GM18502 (cell line): ENCODE measurements around the gene SPOP.
"Not testable (repeated sequence)": the region's sequence is repeated elsewhere in the genome, so short reads cannot be mapped to it uniquely, and the experiment has no call there.

Experiments
- ATAC-seq: cut with Tn5 transposase; IDR thresholded peaks from one replicate; pipeline ENCODE4 v1.9.1; 2021; ENCODE audit warnings: mild to moderate bottlenecking; ENCODE audit not compliant: unreplicated experiment, poor library complexity

Gene SPOP

GRCh38 chr17:49556223-49556943 lies 121.5 kb downstream of the SPOP start:
- ATAC-seq: no peak

- no peak for ATAC-seq
Measured at GRCh38 chr17:49555495-49556222, 122.2 kb downstream of the SPOP start.

DNA sequence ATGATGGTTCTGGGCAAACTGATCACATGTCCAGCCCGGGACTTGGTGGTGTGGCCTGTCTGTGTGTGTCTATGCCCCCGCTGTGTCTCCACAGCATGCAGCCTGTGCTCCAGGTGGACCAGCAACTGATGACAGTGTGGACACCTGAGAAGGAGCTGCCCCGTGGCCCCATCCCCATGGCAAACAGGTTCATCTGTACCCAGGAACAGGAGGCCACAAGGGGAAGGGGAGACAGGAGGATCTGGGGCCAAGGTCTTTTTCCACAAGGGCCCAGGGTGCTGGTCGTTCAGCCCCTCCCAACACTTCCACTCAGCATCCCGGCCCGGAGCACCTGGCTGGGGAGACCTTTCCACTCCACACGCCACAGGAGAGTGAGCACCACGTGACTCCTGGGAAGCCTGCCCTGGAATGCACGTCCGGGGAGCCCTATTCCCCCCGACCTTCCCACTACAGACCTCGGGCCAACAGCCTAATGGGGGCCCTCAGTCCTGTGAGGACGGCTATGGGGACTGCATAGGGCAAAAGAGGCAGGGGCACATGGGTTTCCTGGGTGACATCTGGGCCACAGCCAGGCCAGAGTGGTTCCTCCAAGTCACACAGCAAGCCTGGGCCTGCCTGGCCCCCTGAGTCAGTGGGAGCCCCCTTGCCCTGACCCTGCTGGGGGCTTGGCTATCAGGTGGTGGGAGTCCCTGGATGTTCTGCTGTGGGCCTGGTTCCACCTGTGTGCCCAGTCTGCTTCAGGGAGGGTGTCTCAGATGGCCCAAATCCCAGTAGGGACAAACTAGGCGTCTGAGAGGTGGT lies 123.0 kb downstream of the SPOP start:
- no peak for ATAC-seq

DNA sequence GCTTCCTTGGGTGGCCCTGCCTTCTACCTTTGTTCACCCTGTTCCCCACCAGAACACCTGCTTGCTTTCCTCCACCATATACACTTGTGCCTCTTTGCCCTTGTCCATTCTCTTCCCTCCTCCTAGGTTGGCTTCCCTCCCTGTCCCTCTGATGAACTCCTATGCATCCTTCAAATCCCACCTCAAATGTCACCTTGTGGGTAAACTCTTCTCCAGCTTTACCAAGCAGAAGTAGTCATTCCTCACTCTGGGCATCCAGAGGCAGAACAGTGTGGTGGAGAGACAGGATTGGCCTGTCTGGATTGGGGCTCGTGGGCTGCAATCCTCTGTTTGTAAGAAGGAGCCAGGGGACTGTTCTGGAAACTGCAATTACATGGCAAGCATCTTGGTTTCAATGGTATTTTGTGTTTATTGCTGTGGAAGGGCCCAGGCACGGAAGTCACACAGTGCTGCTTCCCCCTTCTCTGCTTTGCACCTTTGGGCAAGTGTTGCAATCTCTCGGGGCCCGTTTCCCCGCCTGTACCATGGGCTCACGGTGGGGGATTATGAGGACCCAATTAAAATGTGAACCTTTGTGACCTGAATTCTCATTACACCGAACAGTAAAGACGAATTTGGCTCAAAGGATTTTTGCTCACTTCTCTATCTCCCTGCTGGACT lies 124.1 kb downstream of the SPOP start:
- ATAC-seq: no peak

DNA sequence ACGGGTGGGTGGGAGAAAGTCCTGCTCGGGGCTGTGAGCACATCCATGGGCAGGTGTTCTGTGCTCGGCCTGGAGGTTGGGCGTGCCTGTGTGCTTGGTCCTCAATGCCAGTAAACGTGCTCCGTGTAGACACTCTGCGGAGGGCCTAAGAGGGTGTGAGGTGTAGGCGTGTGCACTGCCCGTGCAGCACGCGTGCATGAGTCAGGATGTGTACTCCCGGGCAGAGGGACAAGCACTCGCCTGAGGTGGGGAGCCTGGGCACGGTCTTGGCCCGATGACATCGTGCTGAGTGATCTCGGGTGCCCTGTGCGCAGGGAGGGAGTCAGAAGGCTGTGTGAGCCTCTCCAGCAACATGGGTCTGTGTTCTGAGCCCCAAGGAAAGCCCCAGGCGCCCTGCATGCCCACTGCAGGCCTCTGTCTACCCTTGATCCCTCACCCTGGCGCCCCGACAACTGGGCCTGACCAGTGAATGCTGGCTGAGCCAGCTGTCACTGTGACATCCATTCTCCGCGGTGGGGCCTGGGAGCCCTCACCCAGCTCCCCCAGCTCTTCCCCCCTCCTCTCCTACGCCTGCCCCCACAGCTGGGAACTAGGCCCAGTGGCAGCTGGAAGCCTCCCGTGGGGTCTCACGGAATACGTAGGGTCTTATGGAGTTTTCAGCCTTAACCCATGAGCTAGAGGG lies 125.7 kb downstream of the SPOP start:
- ATAC-seq: no peak

DNA sequence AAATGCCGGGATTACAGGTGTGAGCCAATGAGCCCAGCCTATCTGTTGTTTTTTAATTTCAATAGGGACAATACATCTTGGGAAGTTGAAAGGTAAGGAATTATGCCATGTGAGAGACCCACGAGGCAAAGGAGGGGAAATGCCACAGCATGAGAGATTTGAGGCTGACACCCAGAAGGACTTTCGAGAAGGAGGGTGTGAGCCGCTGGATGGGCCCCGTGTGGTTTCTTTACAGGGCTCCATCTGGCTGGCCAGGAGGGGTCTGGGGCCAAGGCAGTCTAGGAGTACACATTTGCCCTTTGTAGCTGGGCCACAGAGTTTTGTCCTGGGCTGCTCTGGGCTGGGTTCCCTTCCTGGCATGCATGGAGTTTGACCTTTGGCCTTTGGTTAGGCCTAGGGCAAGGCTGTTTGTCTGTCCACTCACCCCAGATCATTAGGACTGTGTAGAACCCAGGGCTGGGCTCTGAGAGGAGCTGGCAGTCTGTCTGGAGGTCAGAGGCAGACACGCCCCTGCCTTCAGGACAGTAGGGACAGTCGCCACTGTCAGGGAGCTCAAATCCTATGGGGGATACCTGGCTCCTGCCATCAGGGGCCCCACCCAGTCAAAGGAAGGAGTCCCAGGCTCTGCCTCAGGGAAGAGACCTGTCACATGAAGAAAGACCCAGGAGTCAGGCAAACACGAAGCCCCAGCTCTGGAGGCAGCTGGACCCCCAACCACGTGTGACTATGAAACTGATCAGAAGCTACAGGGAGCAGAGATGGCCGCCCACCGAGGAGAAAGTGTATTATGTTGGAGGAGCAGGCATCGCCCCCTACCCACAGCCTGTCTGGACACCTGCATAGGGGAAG lies 126.5 kb downstream of the SPOP start:
- no peak for ATAC-seq

- ATAC-seq: not testable (repeated sequence)
Measured at GRCh38 chr17:49550764-49551163, 127.1 kb downstream of the SPOP start.

DNA sequence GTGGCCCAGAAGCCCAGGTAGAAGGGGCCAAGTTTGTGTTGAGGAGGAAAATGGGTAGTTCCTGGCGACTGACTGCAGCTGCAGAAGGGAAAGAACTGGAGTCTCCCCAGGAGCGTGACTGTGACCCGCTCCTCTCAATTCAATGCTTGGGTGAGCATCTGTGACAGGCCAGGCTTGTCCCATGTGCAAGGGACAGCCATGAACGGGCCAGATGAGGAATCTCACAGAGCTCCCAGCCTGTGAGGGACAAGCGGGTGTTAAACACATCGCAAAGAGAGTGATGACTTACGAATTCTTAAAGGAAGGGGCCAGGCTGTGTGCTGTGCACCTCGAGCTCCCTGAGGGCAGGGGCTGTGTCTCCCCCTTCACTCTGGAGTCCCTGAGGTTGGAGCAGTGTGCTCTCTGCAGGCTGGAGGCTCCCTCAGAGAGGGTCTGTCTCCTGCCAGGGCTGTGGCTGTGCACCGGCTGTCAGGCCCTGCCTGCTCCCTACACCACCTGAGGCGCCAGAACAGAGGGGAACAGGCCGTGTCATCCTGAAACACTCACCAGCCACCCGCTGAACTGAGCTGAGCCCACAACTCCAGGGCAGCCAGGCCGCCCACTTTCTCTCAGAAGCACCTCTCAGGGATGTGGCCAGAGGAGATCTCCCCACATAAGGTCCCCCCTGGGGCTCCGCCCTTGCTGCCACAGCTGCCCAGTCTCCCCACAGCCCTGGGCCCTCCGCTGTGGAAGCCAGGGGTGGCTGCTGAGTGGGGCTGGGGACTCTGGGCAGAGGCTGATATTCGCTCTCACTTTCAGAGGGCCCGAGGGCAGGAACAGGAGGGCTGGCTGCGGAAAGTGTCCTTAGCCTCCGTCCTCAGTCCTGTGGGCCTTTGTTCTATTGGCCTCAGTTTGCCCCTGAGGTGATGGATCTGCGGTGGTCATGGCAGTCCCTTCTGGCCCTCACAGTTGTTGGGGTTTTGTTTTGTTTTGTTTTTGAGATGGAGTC lies 127.9 kb downstream of the SPOP start:
- ATAC-seq: no peak

DNA sequence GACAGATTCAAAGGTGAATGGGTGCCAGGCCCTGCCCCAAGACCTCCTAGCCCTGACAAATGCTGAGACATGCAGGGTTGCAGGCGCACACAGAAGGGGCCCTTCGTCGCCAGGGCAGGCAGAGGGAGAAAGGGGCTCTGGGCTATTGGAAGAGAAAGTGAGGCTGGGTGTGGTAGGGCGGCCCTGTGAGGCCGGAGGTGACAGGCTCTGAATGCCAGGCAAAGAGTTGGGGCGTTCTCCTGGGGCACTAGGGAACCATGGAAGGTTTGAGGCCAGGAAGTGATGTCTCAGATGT lies 128.6 kb downstream of the SPOP start:
- ATAC-seq: no peak
